HepG2 (cell line): ENCODE measurements around the gene KIF24. TPM values are rescaled to one million over a fixed set of nuclear protein-coding genes. Genes with fewer than 3 reads are reported as not detected.

ENCODE experiments used
- CHD4 ChIP-seq: fragments of 200-600 bp; sonication (generic); IDR thresholded peaks from 2 replicates; pipeline ENCODE4 v1.7.0; 2017; ENCODE audit warnings: mild to moderate bottlenecking, low read length, borderline replicate concordance
- IKZF4 ChIP-seq: sonication (generic); formaldehyde crosslinking; IDR thresholded peaks from 2 replicates; pipeline ENCODE4 v1.5.1; 2020; ENCODE audit warnings: borderline replicate concordance, mild to moderate bottlenecking, low read depth, missing genetic modification reagents; ENCODE audit errors: not compliant biosample characterization
- MAF1 ChIP-seq: sonication (generic); formaldehyde crosslinking; IDR thresholded peaks from 2 replicates; pipeline ENCODE4 v1.5.0; 2020; ENCODE audit warnings: missing genetic modification reagents, borderline replicate concordance
- PITX1 ChIP-seq: sonication (generic); formaldehyde crosslinking; IDR thresholded peaks from 2 replicates; pipeline ENCODE4 v1.5.1; 2020; ENCODE audit warnings: mild to moderate bottlenecking, missing genetic modification reagents
- TBL1XR1 ChIP-seq: fragments of 150-350 bp; IDR thresholded peaks from 2 replicates; pipeline ENCODE4 v1.6.1; 2014; ENCODE audit warnings: borderline replicate concordance, low read length; ENCODE audit not compliant: partially characterized antibody
- ZFP41 ChIP-seq: sonication (generic); formaldehyde crosslinking; IDR thresholded peaks from 2 replicates; pipeline ENCODE4 v1.4.0; 2020; ENCODE audit warnings: mild to moderate bottlenecking, missing genetic modification reagents, borderline replicate concordance
- ZNF33B ChIP-seq: sonication (generic); formaldehyde crosslinking; IDR thresholded peaks from 2 replicates; pipeline ENCODE4 v1.5.1; 2020; ENCODE audit warnings: mild to moderate bottlenecking, missing genetic modification reagents
- ZNF607 ChIP-seq: sonication (generic); formaldehyde crosslinking; IDR thresholded peaks from 2 replicates; pipeline ENCODE4 v1.5.1; 2020; ENCODE audit warnings: missing genetic modification reagents, mild to moderate bottlenecking, borderline replicate concordance
- ZNF747 ChIP-seq: sonication (generic); formaldehyde crosslinking; IDR thresholded peaks from 2 replicates; pipeline ENCODE4 v1.8.1; 2023; ENCODE audit warnings: missing genetic modification reagents, mild to moderate bottlenecking, borderline replicate concordance
- ZNF782 ChIP-seq: sonication (generic); formaldehyde crosslinking; IDR thresholded peaks from 2 replicates; pipeline ENCODE4 v1.4.0; 2020; ENCODE audit warnings: missing genetic modification reagents, mild to moderate bottlenecking, borderline replicate concordance
- polyA plus RNA-seq, 8 experiments: library from polyadenylated mRNA; depleted of rRNA in 3 of 8; stranded (reverse) in 7 of 8; unstranded in 1 of 8; fragments of >200 nt; fragmentation: Illumina TruSeq in 4 of 8; extraction: Trizol in 4 of 8; gene quantifications; 2 replicates each; pipeline versions ENCODE4 v1.2.1 to v1.2.3, GENCODE V29; 2011 to 2016; ENCODE audit warnings: low read depth in 4 of 8, missing spikeins in 1 of 8, mixed read lengths in 1 of 8; ENCODE audit not compliant: insufficient read depth in 1 of 8
- total RNA-seq, 5 experiments: library from RNA; depleted of rRNA; stranded (reverse); fragments of >200 nt; fragmentation: Illumina TruSeq; extraction: Trizol; gene quantifications; 2 replicates each; pipeline ENCODE4 v1.2.3, GENCODE V29; 2016; ENCODE audit warnings: low read depth in 1 of 5
- TF ChIP-seq, protein P1 (sequence below): sonication (generic); formaldehyde crosslinking; IDR thresholded peaks from 2 replicates; pipeline ENCODE4 v1.4.0; 2020; ENCODE audit warnings: missing genetic modification reagents
- TF ChIP-seq, protein P2 (sequence below): sonication (generic); formaldehyde crosslinking; IDR thresholded peaks from 2 replicates; pipeline ENCODE4 v1.4.0; 2020; ENCODE audit warnings: missing genetic modification reagents, borderline replicate concordance
- TF ChIP-seq, protein P3 (sequence below): sonication (generic); formaldehyde crosslinking; conservative IDR thresholded peaks from 2 replicates; pipeline ENCODE4 v1.5.0; 2020; ENCODE audit warnings: missing genetic modification reagents

Gene KIF24
- total and polyA plus RNA-seq, 2 of the 13 experiments (the other 11 are each of a cell fraction or from before 2014, with no cell fraction given), result 1.1 to 3.0 TPM

DNA sequence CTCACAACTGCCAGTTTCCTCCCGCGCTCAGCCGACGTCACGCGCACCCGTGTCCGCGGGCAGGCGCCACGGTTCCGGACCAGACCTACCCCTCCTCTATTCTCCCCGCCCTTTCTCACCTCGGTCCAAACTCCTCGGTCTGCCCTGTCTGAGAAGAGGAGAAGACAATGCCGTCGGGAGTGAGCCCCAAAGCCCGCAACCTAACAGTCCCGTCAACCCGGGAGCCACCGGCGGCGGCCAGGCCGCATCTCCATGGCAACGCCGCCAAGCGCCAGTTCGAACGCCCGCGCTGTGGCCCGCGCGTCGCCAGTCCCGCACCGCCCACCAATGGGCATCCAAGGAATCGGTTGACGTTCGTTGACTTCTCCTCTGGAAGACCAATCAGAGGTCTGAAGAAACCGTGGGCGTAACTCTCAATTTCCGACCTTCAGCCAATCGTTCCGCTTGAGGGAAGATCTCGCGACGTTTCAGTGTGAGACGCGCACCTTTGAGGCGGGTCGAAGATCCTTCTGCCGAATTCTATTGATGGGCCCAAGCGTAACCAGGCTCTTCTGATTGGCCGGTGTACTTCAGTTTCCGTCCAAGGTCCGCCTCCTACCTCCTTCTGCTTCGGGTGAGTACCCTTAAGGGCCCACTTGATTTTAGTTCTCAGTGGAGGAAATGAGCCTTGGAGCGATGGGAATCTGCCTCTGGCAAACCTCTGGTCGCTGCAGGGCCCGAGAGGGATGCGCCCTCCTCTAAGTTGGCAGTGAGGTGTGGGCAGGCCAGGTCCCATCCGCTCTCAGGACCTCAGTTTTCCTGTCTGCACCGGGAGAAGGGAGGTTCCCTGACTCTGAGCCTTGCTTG is at the start of gene KIF24, which contains the start of gene NUDT2 (continued):
- TF ChIP-seq, protein P1, sequence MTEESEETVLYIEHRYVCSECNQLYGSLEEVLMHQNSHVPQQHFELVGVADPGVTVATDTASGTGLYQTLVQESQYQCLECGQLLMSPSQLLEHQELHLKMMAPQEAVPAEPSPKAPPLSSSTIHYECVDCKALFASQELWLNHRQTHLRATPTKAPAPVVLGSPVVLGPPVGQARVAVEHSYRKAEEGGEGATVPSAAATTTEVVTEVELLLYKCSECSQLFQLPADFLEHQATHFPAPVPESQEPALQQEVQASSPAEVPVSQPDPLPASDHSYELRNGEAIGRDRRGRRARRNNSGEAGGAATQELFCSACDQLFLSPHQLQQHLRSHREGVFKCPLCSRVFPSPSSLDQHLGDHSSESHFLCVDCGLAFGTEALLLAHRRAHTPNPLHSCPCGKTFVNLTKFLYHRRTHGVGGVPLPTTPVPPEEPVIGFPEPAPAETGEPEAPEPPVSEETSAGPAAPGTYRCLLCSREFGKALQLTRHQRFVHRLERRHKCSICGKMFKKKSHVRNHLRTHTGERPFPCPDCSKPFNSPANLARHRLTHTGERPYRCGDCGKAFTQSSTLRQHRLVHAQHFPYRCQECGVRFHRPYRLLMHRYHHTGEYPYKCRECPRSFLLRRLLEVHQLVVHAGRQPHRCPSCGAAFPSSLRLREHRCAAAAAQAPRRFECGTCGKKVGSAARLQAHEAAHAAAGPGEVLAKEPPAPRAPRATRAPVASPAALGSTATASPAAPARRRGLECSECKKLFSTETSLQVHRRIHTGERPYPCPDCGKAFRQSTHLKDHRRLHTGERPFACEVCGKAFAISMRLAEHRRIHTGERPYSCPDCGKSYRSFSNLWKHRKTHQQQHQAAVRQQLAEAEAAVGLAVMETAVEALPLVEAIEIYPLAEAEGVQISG (CRISPR knock-in tag), result no peak
- no peak for TF ChIP-seq MAF1 (CRISPR knock-in tag)
- TF ChIP-seq, protein P2, sequence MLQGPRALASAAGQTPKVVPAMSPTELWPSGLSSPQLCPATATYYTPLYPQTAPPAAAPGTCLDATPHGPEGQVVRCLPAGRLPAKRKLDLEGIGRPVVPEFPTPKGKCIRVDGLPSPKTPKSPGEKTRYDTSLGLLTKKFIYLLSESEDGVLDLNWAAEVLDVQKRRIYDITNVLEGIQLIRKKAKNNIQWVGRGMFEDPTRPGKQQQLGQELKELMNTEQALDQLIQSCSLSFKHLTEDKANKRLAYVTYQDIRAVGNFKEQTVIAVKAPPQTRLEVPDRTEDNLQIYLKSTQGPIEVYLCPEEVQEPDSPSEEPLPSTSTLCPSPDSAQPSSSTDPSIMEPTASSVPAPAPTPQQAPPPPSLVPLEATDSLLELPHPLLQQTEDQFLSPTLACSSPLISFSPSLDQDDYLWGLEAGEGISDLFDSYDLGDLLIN, result peak; percentile 65; the same call in 1 of the 2 replicates
- no peak for TF ChIP-seq ZFP41 (CRISPR knock-in tag)
- peak; percentile 24; the same call in 1 of the 2 replicates for TF ChIP-seq ZNF607
- 0 out of 2 replicates have a peak, but pooled peaks have one; percentile 26 for TF ChIP-seq ZNF33B (CRISPR knock-in tag)
- no peak for TF ChIP-seq PITX1 (CRISPR knock-in tag)
- 0 out of 2 replicates have a peak, but pooled peaks have one; percentile 30 for TF ChIP-seq ZNF782
- TF ChIP-seq IKZF4 (CRISPR knock-in tag), result no peak
- TF ChIP-seq ZNF747 (CRISPR knock-in tag), result no peak
- TF ChIP-seq CHD4, result no peak
- TF ChIP-seq, protein P3, sequence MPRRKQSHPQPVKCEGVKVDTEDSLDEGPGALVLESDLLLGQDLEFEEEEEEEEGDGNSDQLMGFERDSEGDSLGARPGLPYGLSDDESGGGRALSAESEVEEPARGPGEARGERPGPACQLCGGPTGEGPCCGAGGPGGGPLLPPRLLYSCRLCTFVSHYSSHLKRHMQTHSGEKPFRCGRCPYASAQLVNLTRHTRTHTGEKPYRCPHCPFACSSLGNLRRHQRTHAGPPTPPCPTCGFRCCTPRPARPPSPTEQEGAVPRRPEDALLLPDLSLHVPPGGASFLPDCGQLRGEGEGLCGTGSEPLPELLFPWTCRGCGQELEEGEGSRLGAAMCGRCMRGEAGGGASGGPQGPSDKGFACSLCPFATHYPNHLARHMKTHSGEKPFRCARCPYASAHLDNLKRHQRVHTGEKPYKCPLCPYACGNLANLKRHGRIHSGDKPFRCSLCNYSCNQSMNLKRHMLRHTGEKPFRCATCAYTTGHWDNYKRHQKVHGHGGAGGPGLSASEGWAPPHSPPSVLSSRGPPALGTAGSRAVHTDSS, result no peak
- no peak for TF ChIP-seq TBL1XR1
